Measurements from ENCODE around the gene PHF13.

- TF ChIP-seq CTCF (conservative IDR thresholded peaks at IDR 0.05; ENCODE audit: low read depth, low read length) = no peak
- no peak for TF ChIP-seq POLR2A (IDR thresholded peaks at IDR 0.05; ENCODE audit: low read depth, low read length)
- no peak for TF ChIP-seq RAD21 (IDR thresholded peaks at IDR 0.05; ENCODE audit: low read length)
- TF ChIP-seq RCOR1 (IDR thresholded peaks at IDR 0.05; ENCODE audit: insufficient replicate concordance, low read length) = no peak
- TF ChIP-seq CEBPB (IDR thresholded peaks at IDR 0.05; ENCODE audit: low read depth, low read length) = no peak
- no peak for TF ChIP-seq MXI1 (IDR thresholded peaks at IDR 0.05; ENCODE audit: borderline replicate concordance, low read depth, low read length)
- TF ChIP-seq MAZ (IDR thresholded peaks at IDR 0.05; ENCODE audit: borderline replicate concordance, low read depth, low read length) = no peak
Observed at GRCh38 chr1:6569033-6569432, 44.5 kb upstream of the PHF13 start.
